CD14-positive monocyte (primary cell): Measurements from ENCODE around the gene ELOA. TPM values are rescaled to one million over a fixed set of nuclear protein-coding genes. Genes with fewer than 3 reads are reported as not detected.
A peak's percentile ranks its signal among the peaks of the same experiment; 100 is the strongest.

ENCODE experiments used
- DNase-seq, 3 donors: peaks; one replicate each; pipeline ENCODE4 v3.0.0-alpha.2; 2011 to 2022
- H2AFZ ChIP-seq: 2 replicates; pipeline ENCODE4 v1.6.0; 2012; ENCODE audit warnings: mild to moderate bottlenecking, low read depth, low read length, inconsistent platforms; ENCODE audit not compliant: insufficient read depth, poor library complexity, severe bottlenecking
- H3K27ac ChIP-seq, 2 donors: 1 replicate in 1 of 2; 2 replicates in 1 of 2; pipeline ENCODE4 v1.5.1; 2012 to 2013; ENCODE audit warnings: low read length in 2 of 2, control low read depth in 1 of 2, inconsistent platforms in 1 of 2, low read depth in 1 of 2, mild to moderate bottlenecking in 1 of 2
- H3K27me3 ChIP-seq, 2 donors: one replicate each; pipeline versions ENCODE4 v1.6.0 to v1.6.1; 2011 to 2013; ENCODE audit warnings: low read length in 2 of 2; ENCODE audit not compliant: control insufficient read depth in 2 of 2, insufficient read depth in 2 of 2
- H3K36me3 ChIP-seq, 2 donors: replicated peaks in 1 of 2; 1 replicate in 1 of 2; 2 replicates in 1 of 2; pipeline versions ENCODE4 v1.5.1 to v1.6.1; 2012 to 2013; ENCODE audit warnings: low read length in 2 of 2, control low read depth in 1 of 2, inconsistent platforms in 1 of 2, mild to moderate bottlenecking in 1 of 2; ENCODE audit not compliant: insufficient read depth in 2 of 2, control insufficient read depth in 1 of 2
- H3K4me1 ChIP-seq, 2 donors: 1 replicate in 1 of 2; 2 replicates in 1 of 2; pipeline versions ENCODE4 v1.5.1 to v1.6.1; 2012 to 2013; ENCODE audit warnings: low read length in 2 of 2, control low read depth in 1 of 2, inconsistent platforms in 1 of 2, mild to moderate bottlenecking in 1 of 2, moderate library complexity in 1 of 2; ENCODE audit not compliant: insufficient read depth in 2 of 2, control insufficient read depth in 1 of 2
- H3K4me2 ChIP-seq: replicated peaks from 2 replicates; pipeline ENCODE3; 2012; ENCODE audit warnings: low read length, moderate library complexity, mild to moderate bottlenecking; ENCODE audit not compliant: poor library complexity, severe bottlenecking; ENCODE audit errors: extremely low read depth
- H3K4me3 ChIP-seq, 3 experiments: fragments of 200-600 bp in 1 of 3; sonication (generic) in 1 of 3; replicated peaks in 1 of 3; 1 replicate in 2 of 3; 2 replicates in 1 of 3; pipeline ENCODE4 v1.5.1; 2011 to 2013; ENCODE audit warnings: low read length in 3 of 3, mild to moderate bottlenecking in 3 of 3, control low read depth in 2 of 3, low read depth in 2 of 3, inconsistent platforms in 1 of 3, moderate library complexity in 1 of 3
- H3K79me2 ChIP-seq: 2 replicates; pipeline ENCODE4 v1.6.0; 2012; ENCODE audit warnings: mild to moderate bottlenecking, control low read depth, inconsistent platforms, low read length, moderate library complexity; ENCODE audit not compliant: insufficient read depth
- H3K9ac ChIP-seq: 2 replicates; pipeline ENCODE4 v1.6.0; 2017; ENCODE audit warnings: low read length, mild to moderate bottlenecking; ENCODE audit not compliant: insufficient read depth, poor library complexity, severe bottlenecking
- H3K9me3 ChIP-seq, 2 donors: replicated peaks in 1 of 2; 1 replicate in 1 of 2; 2 replicates in 1 of 2; pipeline versions ENCODE4 v1.5.1 to v1.6.1; 2012 to 2013; ENCODE audit warnings: low read length in 2 of 2, control low read depth in 1 of 2; ENCODE audit not compliant: control insufficient read depth in 1 of 2, insufficient read depth in 1 of 2
- H4K20me1 ChIP-seq: 2 replicates; pipeline ENCODE4 v1.6.0; 2012; ENCODE audit warnings: mild to moderate bottlenecking, low read length, control low read depth, moderate library complexity; ENCODE audit not compliant: insufficient read depth
- H3K27ac Mint-ChIP-seq, 7 donors: one replicate each; pipeline ENCODE4 v1.8.0; 2020; ENCODE audit warnings: mild to moderate bottlenecking in 7 of 7, mixed read lengths in 7 of 7, moderate library complexity in 6 of 7, inconsistent platforms in 2 of 7
- H3K27me3 Mint-ChIP-seq, 3 donors: one replicate each; pipeline ENCODE4 v1.8.0; 2021 to 2022; ENCODE audit warnings: low read depth in 3 of 3, mild to moderate bottlenecking in 3 of 3, mixed read lengths in 3 of 3, moderate library complexity in 3 of 3, inconsistent platforms in 1 of 3
- H3K36me3 Mint-ChIP-seq, 2 donors: one replicate each; pipeline ENCODE4 v1.8.0; 2020; ENCODE audit warnings: mixed read lengths in 2 of 2, inconsistent platforms in 1 of 2, mild to moderate bottlenecking in 1 of 2
- H3K4me1 Mint-ChIP-seq: one replicate; pipeline ENCODE4 v1.8.0; 2020; ENCODE audit warnings: mild to moderate bottlenecking, mixed read lengths
- H3K4me3 Mint-ChIP-seq, 2 donors: one replicate each; pipeline ENCODE4 v1.8.0; 2020; ENCODE audit warnings: mild to moderate bottlenecking in 2 of 2, mixed read lengths in 2 of 2, moderate library complexity in 1 of 2
- H3K9me3 Mint-ChIP-seq, 7 donors: one replicate each; pipeline ENCODE4 v1.8.0; 2020 to 2022; ENCODE audit warnings: mixed read lengths in 7 of 7, mild to moderate bottlenecking in 6 of 7, moderate library complexity in 6 of 7, inconsistent platforms in 2 of 7
- CTCF ChIP-seq: fragments of 200-600 bp; IDR thresholded peaks from one replicate; pipeline ENCODE4 v1.8.0; 2022; ENCODE audit warnings: antibody characterized with exemption, mild to moderate bottlenecking
- WGBS: methylation state at CpG from one replicate; pipeline ENCODE4 v1.1.5; 2013; ENCODE audit warnings: missing lambda C conversion rate; ENCODE audit not compliant: insufficient coverage; 5-methylcytosine and 5-hydroxymethylcytosine counted together
- intact Hi-C, 2 donors: fragments of 100-400 bp; cut with micrococcal nuclease; formaldehyde crosslinking; loops; one replicate each; pipeline versions ENCODE4 v1.15.0 to v1.15.1; 2023
- polyA plus RNA-seq, 3 donors: library from polyadenylated mRNA; depleted of rRNA in 1 of 3; unstranded in 2 of 3; stranded (reverse) in 1 of 3; fragments of 300-500 nt in 2 of 3; fragments of >200 nt in 1 of 3; fragmentation: Illumina TruSeq in 2 of 3; gene quantifications; 1 replicate in 2 of 3; 2 replicates in 1 of 3; pipeline ENCODE4 v1.2.3, GENCODE V29; 2012 to 2021

The ELOA gene
- polyA plus RNA-seq, 3 donors, result 25.4 to 31.2 (median 28.7) TPM

GRCh38 chr1:23791516-23792047, 48.3 kb downstream of the ELOA start:
- peaks cover 0 to 3% (median 0%) of the 10 kb centered on the region in 7 donors for H3K9me3 Mint-ChIP-seq
- Histone ChIP-seq H3K79me2 (peaks cover 31% of the 10 kb centered on the region), H3K4me3 (peak overlapping the region; percentile 52 to 85 (median 79)), H2AFZ (peak overlapping the region; percentile 87), H3K4me2 (peak overlapping the region; percentile 89), H3K9me3 (no peaks in the 10 kb centered on the region), H3K36me3 (peaks cover 35 to 63% of the 10 kb centered on the region in 2 donors), H3K9ac (peak overlapping the region; percentile 70), H3K27me3 (no peaks in the 10 kb centered on the region), H4K20me1 (peaks cover 19% of the 10 kb centered on the region), H3K27ac (peak overlapping the region; percentile 49 to 87), H3K4me1 (peaks cover 22 to 34% of the 10 kb centered on the region in 2 donors)
- peak overlapping the region; percentile 93 to 98 for H3K4me3 Mint-ChIP-seq
- peak overlapping the region; percentile 86 to 98 (median 92) for H3K27ac Mint-ChIP-seq
- no peak for TF ChIP-seq CTCF
- no peaks in the 10 kb centered on the region for H3K27me3 Mint-ChIP-seq
- peaks cover 24% of the 10 kb centered on the region for H3K4me1 Mint-ChIP-seq
- peaks cover 34 to 56% of the 10 kb centered on the region in 2 donors for H3K36me3 Mint-ChIP-seq
- DNase-seq, result peak in 1 of 3 donors; percentile 23
- WGBS, result 0% methylated on average over 13 of the region's 15 CpGs
- intact Hi-C loops, result no loop called here

GRCh38 chr1:23792151-23792945, 49.1 kb downstream of the ELOA start:
- Histone ChIP-seq H3K36me3 (peaks cover 35 to 61% of the 10 kb centered on the region in 2 donors), H3K4me2 (peak overlapping the region; percentile 89), H3K27me3 (no peaks in the 10 kb centered on the region), H3K27ac (peak overlapping the region in 1 of 2 donors; percentile 41), H3K9ac (no peak overlapping the region), H4K20me1 (peaks cover 19% of the 10 kb centered on the region), H3K4me1 (peaks cover 22 to 34% of the 10 kb centered on the region in 2 donors), H2AFZ (no peak overlapping the region), H3K9me3 (no peaks in the 10 kb centered on the region), H3K4me3 (peak overlapping the region in 1 of 3 experiments; percentile 85), H3K79me2 (peaks cover 31% of the 10 kb centered on the region)
- Mint-ChIP-seq H3K36me3 (peaks cover 30 to 56% of the 10 kb centered on the region in 2 donors), H3K4me1 (peaks cover 24% of the 10 kb centered on the region), H3K27ac (peak overlapping the region in 6 of 7 donors; percentile 46 to 98 (median 92)), H3K9me3 (peaks cover 0 to 3% (median 0%) of the 10 kb centered on the region in 7 donors), H3K27me3 (no peaks in the 10 kb centered on the region), H3K4me3 (peak overlapping the region; percentile 93 to 98)
- 89% methylated on average over 16 of the region's 19 CpGs for WGBS
- intact Hi-C loops, result no loop called here
- TF ChIP-seq CTCF, result no peak
- DNase-seq, result peak in 1 of 3 donors; percentile 5
